ENCODE results near the gene DNAH2.

- TF ChIP-seq CTCF (IDR thresholded peaks at IDR 0.05) (no peak), POLR2A (IDR thresholded peaks at IDR 0.05) (no peak), POLR2AphosphoS5 (IDR thresholded peaks at IDR 0.05) (no peak), EP300 (IDR thresholded peaks at IDR 0.05) (no peak)
These were observed 135.6 kb downstream of the DNAH2 start for GRCh38 chr17:7852919-7853690.

Data from upper lobe of left lung (tissue), 4 donors.